Muscle layer of colon (tissue), 2 donors: ENCODE results near the gene RGMA.

Experiments
- H3K27ac ChIP-seq: one replicate; pipeline ENCODE4 v1.7.0; 2013; ENCODE audit warnings: low read depth, mild to moderate bottlenecking, low read length, moderate library complexity
- H3K27me3 ChIP-seq, 2 donors: one replicate each; pipeline ENCODE4 v1.7.0; 2013; ENCODE audit warnings: low read length in 2 of 2, mild to moderate bottlenecking in 2 of 2; ENCODE audit not compliant: insufficient read depth in 2 of 2, control insufficient read depth in 1 of 2
- H3K36me3 ChIP-seq: one replicate; pipeline ENCODE4 v1.7.0; 2013; ENCODE audit warnings: mild to moderate bottlenecking, low read length; ENCODE audit not compliant: insufficient read depth
- H3K4me1 ChIP-seq: one replicate; pipeline ENCODE4 v1.7.0; 2013; ENCODE audit warnings: mild to moderate bottlenecking, low read length; ENCODE audit not compliant: insufficient read depth
- H3K4me3 ChIP-seq, 2 donors: one replicate each; pipeline ENCODE4 v1.7.0; 2013; ENCODE audit warnings: low read length in 2 of 2, low read depth in 1 of 2, mild to moderate bottlenecking in 1 of 2, moderate library complexity in 1 of 2
- H3K9ac ChIP-seq: one replicate; pipeline ENCODE4 v1.7.0; 2013; ENCODE audit warnings: low read length
- H3K9me3 ChIP-seq: one replicate; pipeline ENCODE4 v1.7.0; 2013; ENCODE audit warnings: mild to moderate bottlenecking, low read length
- donor health status: abdominal sarcoma.
- donor health status: Adenocarcinoma of cecum.

The RGMA gene, protein sequence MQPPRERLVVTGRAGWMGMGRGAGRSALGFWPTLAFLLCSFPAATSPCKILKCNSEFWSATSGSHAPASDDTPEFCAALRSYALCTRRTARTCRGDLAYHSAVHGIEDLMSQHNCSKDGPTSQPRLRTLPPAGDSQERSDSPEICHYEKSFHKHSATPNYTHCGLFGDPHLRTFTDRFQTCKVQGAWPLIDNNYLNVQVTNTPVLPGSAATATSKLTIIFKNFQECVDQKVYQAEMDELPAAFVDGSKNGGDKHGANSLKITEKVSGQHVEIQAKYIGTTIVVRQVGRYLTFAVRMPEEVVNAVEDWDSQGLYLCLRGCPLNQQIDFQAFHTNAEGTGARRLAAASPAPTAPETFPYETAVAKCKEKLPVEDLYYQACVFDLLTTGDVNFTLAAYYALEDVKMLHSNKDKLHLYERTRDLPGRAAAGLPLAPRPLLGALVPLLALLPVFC

GRCh38 chr15:93088981-93089726 lies at the start of gene RGMA:
TSS of gene RGMA (minus strand) at chr15:93089211. CDS start at chr15:93088932, 279 bp downstream.
- peak within 1 kb of the TSS; percentile 85 for H3K27ac ChIP-seq
- H3K36me3 ChIP-seq = no peaks in the 10 kb centered on the region
- peak within 1 kb of the TSS; percentile 23 for H3K9ac ChIP-seq
- H3K4me3 ChIP-seq = peak within 1 kb of the TSS; percentile 69 to 75
- no peaks in the 10 kb centered on the region for H3K27me3 ChIP-seq
- H3K9me3 ChIP-seq = no peaks in the 10 kb centered on the region
- H3K4me1 ChIP-seq = peaks cover 42% of the 10 kb centered on the region

GRCh38 chr15:93136606-93137005 lies 47.6 kb upstream of the RGMA start:
- H3K27me3 ChIP-seq = no peaks in the 10 kb centered on the region
- no peaks in the 10 kb centered on the region for H3K9me3 ChIP-seq
- H3K4me3 ChIP-seq = no peak overlapping the region
- no peak overlapping the region for H3K27ac ChIP-seq
- H3K36me3 ChIP-seq = no peaks in the 10 kb centered on the region
- no peak overlapping the region for H3K9ac ChIP-seq
- H3K4me1 ChIP-seq = no peaks in the 10 kb centered on the region

DNA sequence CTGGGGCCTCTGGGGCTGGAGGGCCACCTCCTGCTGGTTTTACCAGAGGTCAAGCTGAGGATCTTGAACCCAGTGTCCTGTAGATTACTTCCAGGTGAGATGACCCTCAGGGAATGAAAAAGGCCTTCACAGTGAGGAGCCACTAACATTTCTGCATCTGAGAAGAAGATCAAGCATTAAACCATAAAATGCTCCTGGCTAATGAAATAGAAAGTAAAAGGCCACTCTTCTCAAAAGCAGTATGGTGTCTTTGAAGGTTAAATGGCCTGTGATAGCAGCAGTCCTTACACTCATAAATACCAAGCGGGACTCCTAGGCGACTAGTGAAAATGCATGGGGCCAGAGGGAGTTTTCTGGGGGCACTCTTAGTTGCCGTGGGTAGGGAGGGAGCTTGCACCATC lies 47.0 kb upstream of the RGMA start:
- Histone ChIP-seq H3K9me3 (no peaks in the 10 kb centered on the region), H3K9ac (no peak overlapping the region), H3K27ac (no peak overlapping the region), H3K36me3 (no peaks in the 10 kb centered on the region), H3K4me1 (no peaks in the 10 kb centered on the region), H3K27me3 (no peaks in the 10 kb centered on the region), H3K4me3 (no peak overlapping the region)

DNA sequence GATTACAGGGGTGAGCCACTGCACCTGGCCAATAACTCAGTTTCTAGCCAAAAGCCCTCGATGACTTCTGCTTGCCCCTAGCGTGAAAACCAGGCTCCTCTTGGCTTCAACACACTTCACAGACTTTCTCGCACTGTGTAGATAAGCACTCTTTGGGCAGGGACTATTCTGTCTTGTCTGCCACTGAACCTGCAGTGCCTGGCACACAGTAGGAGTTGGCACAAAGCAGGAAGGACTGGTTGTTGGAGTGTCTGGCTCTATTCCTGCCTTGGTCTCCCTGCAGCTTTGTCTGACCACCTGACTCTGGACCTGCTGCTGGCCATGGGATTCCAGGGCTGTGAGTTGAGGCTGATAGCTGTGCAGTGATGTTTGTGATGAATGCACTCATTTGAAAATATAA lies 46.4 kb upstream of the RGMA start:
- Histone ChIP-seq H3K4me1 (no peaks in the 10 kb centered on the region), H3K9ac (no peak overlapping the region), H3K27ac (no peak overlapping the region), H3K36me3 (no peaks in the 10 kb centered on the region), H3K4me3 (no peak overlapping the region), H3K27me3 (no peaks in the 10 kb centered on the region), H3K9me3 (no peaks in the 10 kb centered on the region)

- H3K9ac ChIP-seq = no peak overlapping the region
- H3K27me3 ChIP-seq = no peaks in the 10 kb centered on the region
- no peak overlapping the region for H3K4me3 ChIP-seq
- H3K4me1 ChIP-seq = peaks cover under 1% of the 10 kb centered on the region
- H3K36me3 ChIP-seq = no peaks in the 10 kb centered on the region
- H3K27ac ChIP-seq = no peak overlapping the region
- no peaks in the 10 kb centered on the region for H3K9me3 ChIP-seq
Observed at GRCh38 chr15:93131485-93132095, 42.6 kb upstream of the RGMA start.

DNA sequence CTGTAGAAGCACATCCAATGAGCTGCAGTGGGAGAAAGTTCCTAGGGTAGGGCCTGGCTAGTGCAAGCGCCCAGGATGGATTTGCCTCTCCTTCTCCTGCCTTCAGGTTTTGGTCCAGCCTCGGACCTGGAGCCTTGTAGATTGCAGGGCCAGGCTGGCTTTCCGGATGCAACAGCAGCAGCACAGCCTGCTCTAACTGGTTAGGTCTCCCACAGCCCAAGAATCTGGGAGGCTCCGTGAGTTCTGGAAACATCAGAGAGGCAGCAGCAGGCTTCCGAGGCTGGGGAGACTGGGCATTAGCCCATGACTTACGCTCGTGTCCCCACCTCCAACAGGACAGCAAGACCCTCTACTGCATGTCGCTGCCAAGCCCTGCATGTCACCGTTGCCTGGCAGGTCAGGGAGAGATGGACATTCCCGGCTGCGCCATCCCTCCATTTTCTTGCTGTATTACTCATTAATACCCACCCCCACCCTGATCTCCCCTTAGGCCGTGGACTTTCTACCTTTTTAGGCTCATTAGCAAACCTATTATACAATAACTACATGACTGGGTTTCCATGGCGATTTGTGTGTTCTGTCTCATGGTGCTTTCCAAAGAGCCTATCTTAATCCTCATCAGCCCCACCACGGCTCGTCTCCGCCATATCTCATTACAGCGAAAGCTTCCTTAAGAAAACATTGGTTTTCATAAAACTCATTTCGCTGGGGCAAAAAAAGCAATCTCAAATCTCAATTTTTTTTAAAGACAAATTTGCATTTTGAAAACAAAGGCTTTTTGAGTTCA lies 40.9 kb upstream of the RGMA start:
- no peaks in the 10 kb centered on the region for H3K36me3 ChIP-seq
- no peak overlapping the region for H3K9ac ChIP-seq
- no peak overlapping the region for H3K4me3 ChIP-seq
- no peaks in the 10 kb centered on the region for H3K9me3 ChIP-seq
- no peak overlapping the region for H3K27ac ChIP-seq
- peaks cover 7% of the 10 kb centered on the region for H3K4me1 ChIP-seq
- no peaks in the 10 kb centered on the region for H3K27me3 ChIP-seq

- no peak overlapping the region for H3K27ac ChIP-seq
Observed at GRCh38 chr15:93127286-93127685, 38.3 kb upstream of the RGMA start.

GRCh38 chr15:93126599-93126998 lies 37.6 kb upstream of the RGMA start:
- no peaks in the 10 kb centered on the region for H3K9me3 ChIP-seq
- H3K27me3 ChIP-seq = no peaks in the 10 kb centered on the region
- no peaks in the 10 kb centered on the region for H3K36me3 ChIP-seq
- peaks cover 7% of the 10 kb centered on the region for H3K4me1 ChIP-seq
- H3K27ac ChIP-seq = no peak overlapping the region
- H3K9ac ChIP-seq = no peak overlapping the region
- H3K4me3 ChIP-seq = no peak overlapping the region

More at GRCh38 chr15:93127286-93127685, 38.3 kb upstream of the RGMA start:
- H3K9me3 ChIP-seq = no peaks in the 10 kb centered on the region
- H3K4me1 ChIP-seq = peaks cover 7% of the 10 kb centered on the region
- H3K4me3 ChIP-seq = no peak overlapping the region
- H3K27me3 ChIP-seq = no peaks in the 10 kb centered on the region
- H3K36me3 ChIP-seq = no peaks in the 10 kb centered on the region
- no peak overlapping the region for H3K9ac ChIP-seq

- Histone ChIP-seq H3K4me1 (peaks cover 7% of the 10 kb centered on the region), H3K27ac (no peak overlapping the region), H3K4me3 (no peak overlapping the region), H3K36me3 (no peaks in the 10 kb centered on the region), H3K9ac (no peak overlapping the region), H3K9me3 (no peaks in the 10 kb centered on the region), H3K27me3 (no peaks in the 10 kb centered on the region)
Observed at GRCh38 chr15:93126148-93126547, 37.1 kb upstream of the RGMA start.

DNA sequence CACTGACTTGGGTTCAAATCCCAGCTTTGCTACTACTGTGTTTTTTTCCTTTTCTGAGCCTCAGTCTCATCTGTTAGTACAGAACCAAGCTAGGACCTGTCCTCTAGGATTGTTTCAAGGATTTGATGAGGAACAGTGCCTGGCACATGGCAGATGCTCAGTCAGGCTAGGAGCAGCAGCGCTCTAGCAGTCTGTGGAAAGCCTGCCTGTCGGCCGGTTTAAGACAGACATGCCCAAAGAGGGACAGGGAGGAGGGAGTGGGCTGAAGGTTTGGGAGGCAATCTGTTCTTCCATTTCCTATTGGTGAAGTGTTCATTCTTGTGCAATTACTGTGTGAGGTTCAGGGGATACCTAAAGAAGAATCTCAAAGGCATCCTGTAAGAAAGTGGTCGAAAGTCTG lies 35.1 kb upstream of the RGMA start:
- Histone ChIP-seq H3K9ac (no peak overlapping the region), H3K27me3 (no peaks in the 10 kb centered on the region), H3K9me3 (no peaks in the 10 kb centered on the region), H3K4me3 (no peak overlapping the region), H3K4me1 (peaks cover 7% of the 10 kb centered on the region), H3K36me3 (no peaks in the 10 kb centered on the region), H3K27ac (no peak overlapping the region)
